ENCODE data around the gene LTBP1. TPM values are rescaled to one million over a fixed set of nuclear protein-coding genes. Genes with fewer than 3 reads are reported as not detected.

Gene LTBP1
- total RNA-seq, 4 donors from 2014 or later: 8.7 to 18.7 (median 13.0) TPM

- no peak for DNase-seq (ENCODE audit: low spot score in 2 of 2)
- H3K27me3 ChIP-seq: peaks cover 4% of the 10 kb centered on the region
- H3K4me3 ChIP-seq: no peak overlapping the region
- no peak overlapping the region for H3K27ac ChIP-seq
- H3K36me3 ChIP-seq: no peaks in the 10 kb centered on the region
- no peaks in the 10 kb centered on the region for H3K4me1 ChIP-seq
- no peak for TF ChIP-seq EP300 (IDR thresholded peaks at IDR 0.05)
- no peak for TF ChIP-seq POLR2AphosphoS5 (IDR thresholded peaks at IDR 0.05)
- no peak for TF ChIP-seq CTCF (IDR thresholded peaks at IDR 0.05)
- no peak for TF ChIP-seq POLR2A (IDR thresholded peaks at IDR 0.05)
- no peaks in the 10 kb centered on the region for H3K9me3 ChIP-seq
- 88% methylated on average over 11 of the region's 11 CpGs for WGBS
Measured at GRCh38 chr2:32932825-32933755, 13.7 kb upstream of the LTBP1 start.

DNA sequence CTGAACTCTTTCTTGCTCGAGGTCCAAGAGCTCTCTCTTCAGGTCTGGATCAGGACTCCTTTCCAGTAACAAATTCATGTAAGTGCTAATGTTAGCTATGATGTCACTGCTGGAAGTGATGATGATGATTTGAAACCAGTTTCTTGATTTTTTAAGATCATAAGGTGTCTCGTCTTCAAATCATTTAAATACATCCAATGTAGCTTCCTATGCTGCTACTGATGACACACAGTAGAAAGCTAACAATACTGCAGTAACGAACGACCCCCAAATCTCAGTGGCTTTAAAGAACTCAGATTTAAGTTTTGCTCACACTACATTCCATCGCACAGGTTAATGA is 13.0 kb upstream of the LTBP1 start:
- DNase-seq (ENCODE audit: low spot score in 2 of 2): no peak
- Histone ChIP-seq H3K36me3 (no peaks in the 10 kb centered on the region), H3K4me1 (no peaks in the 10 kb centered on the region), H3K27ac (no peak overlapping the region), H3K4me3 (no peak overlapping the region), H3K27me3 (no peaks in the 10 kb centered on the region), H3K9me3 (no peaks in the 10 kb centered on the region)
- no peak for TF ChIP-seq POLR2A (IDR thresholded peaks at IDR 0.05)
- WGBS: 92% methylated on average over 5 of the region's 5 CpGs

DNA sequence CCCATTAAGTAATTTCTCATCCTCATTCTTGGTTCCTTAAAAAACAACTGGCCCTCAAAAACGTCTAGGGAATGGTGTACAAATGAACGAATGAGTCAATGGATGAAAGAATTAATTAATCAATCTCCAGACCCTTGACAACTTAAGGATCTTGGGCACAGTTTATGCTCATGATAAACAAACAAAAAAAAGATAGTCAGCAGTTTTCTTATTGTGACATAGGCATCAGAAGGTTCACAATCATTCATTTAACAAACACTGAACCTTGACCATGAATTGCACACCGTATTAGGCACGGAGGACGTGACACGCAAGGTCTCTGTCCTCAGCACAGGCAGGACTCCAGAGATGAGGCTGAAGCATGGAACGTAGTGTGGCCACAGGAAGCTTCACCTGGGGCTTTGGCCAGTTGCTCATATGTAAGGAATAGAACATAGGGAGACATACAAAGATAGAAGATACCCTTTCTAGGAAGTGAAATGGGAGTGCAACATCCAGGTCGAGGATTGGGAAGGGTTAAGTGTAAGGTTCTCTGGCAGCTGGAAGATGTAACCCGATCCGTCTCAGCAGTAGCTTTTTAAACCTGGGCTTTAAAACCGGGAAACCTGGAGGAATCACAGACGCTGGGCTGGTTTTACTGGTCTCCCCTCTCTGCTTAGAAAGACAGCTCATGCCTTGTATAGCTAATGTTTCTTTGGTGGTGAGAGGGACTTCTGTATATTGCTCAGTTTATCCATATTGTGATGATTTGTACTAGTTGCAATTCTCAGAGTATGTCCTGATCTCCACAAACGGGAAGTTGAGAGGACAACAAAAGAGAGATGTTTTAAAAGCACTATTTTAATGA is 8.9 kb upstream of the LTBP1 start:
- 50% methylated on average over 13 of the region's 13 CpGs for WGBS

DNA sequence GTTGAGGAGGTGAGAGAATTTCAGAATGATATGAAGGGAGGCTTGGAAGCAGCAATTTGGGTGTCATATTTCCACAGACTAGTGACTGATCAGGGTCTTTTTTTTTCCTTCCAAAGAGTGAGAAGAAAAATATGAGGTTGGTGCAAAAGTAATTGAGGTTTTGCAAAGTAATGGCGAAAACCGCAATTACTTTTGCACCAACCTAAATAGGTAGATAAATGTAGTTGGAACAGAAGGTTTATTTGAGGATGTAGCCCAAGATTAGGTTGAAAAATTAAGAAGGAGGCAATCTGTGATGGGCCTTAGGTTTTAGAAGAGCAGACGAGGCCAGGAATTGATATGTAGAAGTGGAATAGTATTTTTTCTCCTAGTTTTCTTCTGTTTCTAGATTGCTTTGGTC is 7.8 kb upstream of the LTBP1 start:
- no peak overlapping the region for H3K27ac ChIP-seq
- no peak for TF ChIP-seq CTCF (IDR thresholded peaks at IDR 0.05)
- no peak for TF ChIP-seq EP300 (IDR thresholded peaks at IDR 0.05)
- TF ChIP-seq POLR2AphosphoS5 (IDR thresholded peaks at IDR 0.05): no peak
- TF ChIP-seq POLR2A (IDR thresholded peaks at IDR 0.05): no peak
- 90% methylated on average over 3 of the region's 3 CpGs for WGBS
- H3K4me1 ChIP-seq: no peaks in the 10 kb centered on the region
- no peaks in the 10 kb centered on the region for H3K27me3 ChIP-seq
- H3K9me3 ChIP-seq: no peaks in the 10 kb centered on the region
- no peak overlapping the region for H3K4me3 ChIP-seq
- DNase-seq (ENCODE audit: low spot score in 2 of 2): no peak
- H3K36me3 ChIP-seq: no peaks in the 10 kb centered on the region

More for the DNA sequence above, 8.9 kb upstream of the LTBP1 start:
- no peak for TF ChIP-seq POLR2AphosphoS5 (IDR thresholded peaks at IDR 0.05)
- TF ChIP-seq POLR2A (IDR thresholded peaks at IDR 0.05): no peak
- no peak for TF ChIP-seq EP300 (IDR thresholded peaks at IDR 0.05)
- TF ChIP-seq CTCF (IDR thresholded peaks at IDR 0.05): no peak
- H3K27ac ChIP-seq: no peak overlapping the region
- H3K4me1 ChIP-seq: no peaks in the 10 kb centered on the region
- no peaks in the 10 kb centered on the region for H3K36me3 ChIP-seq
- no peaks in the 10 kb centered on the region for H3K9me3 ChIP-seq
- DNase-seq (ENCODE audit: low spot score in 2 of 2): no peak
- H3K4me3 ChIP-seq: no peak overlapping the region
- H3K27me3 ChIP-seq: no peaks in the 10 kb centered on the region

GRCh38 chr2:32940316-32940997 is 6.3 kb upstream of the LTBP1 start:
- DNase-seq (ENCODE audit: low spot score in 2 of 2): no peak
- no peaks in the 10 kb centered on the region for H3K4me1 ChIP-seq
- no peaks in the 10 kb centered on the region for H3K27me3 ChIP-seq
- H3K4me3 ChIP-seq: no peak overlapping the region
- no peak for TF ChIP-seq POLR2AphosphoS5 (IDR thresholded peaks at IDR 0.05)
- H3K27ac ChIP-seq: no peak overlapping the region
- WGBS: 89% methylated on average over 8 of the region's 8 CpGs
- no peaks in the 10 kb centered on the region for H3K9me3 ChIP-seq
- H3K36me3 ChIP-seq: no peaks in the 10 kb centered on the region

Data from suprapubic skin (tissue), 4 donors.